HG02678 (cell line): ENCODE measurements around the gene NUP43.
"Not testable (repeated sequence)": the region's sequence is repeated elsewhere in the genome, so short reads cannot be mapped to it uniquely, and the experiment has no call there.

Experiments
- ATAC-seq: cut with Tn5 transposase; IDR thresholded peaks from one replicate; pipeline ENCODE4 v1.9.1; 2021; ENCODE audit warnings: mild to moderate bottlenecking, moderate library complexity; ENCODE audit not compliant: unreplicated experiment

The NUP43 gene

GRCh38 chr6:149746147-149746946, at the start of gene NUP43:
Gene NUP43 (minus strand): TSS chr6:149746529. CDS start chr6:149746495, 34 bp downstream.
- ATAC-seq: peak; percentile 57

- ATAC-seq: no peak
Observed at GRCh38 chr6:149783551-149783950, 37.2 kb upstream of the NUP43 start.

GRCh38 chr6:149782337-149782736, 36.0 kb upstream of the NUP43 start:
- no peak for ATAC-seq

GRCh38 chr6:149781715-149782114, 35.4 kb upstream of the NUP43 start:
- no peak for ATAC-seq

- no peak for ATAC-seq
Observed at GRCh38 chr6:149779644-149779963, 33.3 kb upstream of the NUP43 start.

- no peak for ATAC-seq
Observed at GRCh38 chr6:149777624-149778023, 31.3 kb upstream of the NUP43 start.

- ATAC-seq: no peak
Observed at GRCh38 chr6:149771925-149772324, 25.6 kb upstream of the NUP43 start.

GRCh38 chr6:149771185-149771584, 24.9 kb upstream of the NUP43 start:
- no peak for ATAC-seq

- no peak for ATAC-seq
Observed at GRCh38 chr6:149769676-149770075, 23.3 kb upstream of the NUP43 start.

GRCh38 chr6:149766156-149766769, 19.9 kb upstream of the NUP43 start:
- no peak for ATAC-seq

GRCh38 chr6:149763866-149764265, 17.5 kb upstream of the NUP43 start:
- no peak for ATAC-seq

- ATAC-seq: peak; percentile 96
Observed at GRCh38 chr6:149761438-149761837, 15.1 kb upstream of the NUP43 start.

GRCh38 chr6:149756261-149756636, 9.9 kb upstream of the NUP43 start:
- ATAC-seq: no peak

GRCh38 chr6:149755300-149756260, 9.3 kb upstream of the NUP43 start:
- ATAC-seq: peak; percentile 81

GRCh38 chr6:149754548-149754947, 8.2 kb upstream of the NUP43 start:
- no peak for ATAC-seq

GRCh38 chr6:149753374-149753637, 7.0 kb upstream of the NUP43 start:
- not testable (repeated sequence) for ATAC-seq

GRCh38 chr6:149752600-149753373, 6.5 kb upstream of the NUP43 start:
- no peak for ATAC-seq

GRCh38 chr6:149751920-149752319, 5.6 kb upstream of the NUP43 start:
- not testable (repeated sequence) for ATAC-seq

GRCh38 chr6:149751239-149751638, 4.9 kb upstream of the NUP43 start:
- ATAC-seq: no peak

- ATAC-seq: peak; percentile 29
Observed at GRCh38 chr6:149750136-149750609, 3.8 kb upstream of the NUP43 start.
